Measurements from ENCODE around the gene SRPRA. TPM values are rescaled to one million over a fixed set of nuclear protein-coding genes. Genes with fewer than 3 reads are reported as not detected.
A peak's percentile ranks its signal among the peaks of the same experiment; 100 is the strongest.

The SRPRA gene
- total RNA-seq, 1 donor, result 99.5 TPM

DNA sequence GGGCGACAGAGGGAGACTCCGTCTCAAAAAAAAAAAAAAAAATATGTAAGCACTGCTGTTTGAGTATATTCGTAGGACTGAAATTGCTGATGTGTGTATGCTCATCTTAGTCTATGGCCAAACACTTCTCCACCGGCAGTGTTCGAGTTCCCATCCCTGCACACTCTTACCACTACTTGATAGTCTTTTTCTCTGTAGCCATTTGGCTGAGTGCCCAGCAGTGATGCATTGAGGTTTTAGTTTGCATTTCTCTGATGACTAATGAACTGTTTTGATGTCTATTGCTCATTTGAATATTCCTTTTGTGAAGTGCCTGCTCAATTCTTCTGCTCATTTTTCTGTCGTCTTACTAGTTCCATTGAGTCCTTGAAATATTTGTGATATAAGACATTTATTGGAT, 16.1 kb upstream of the SRPRA start:
- H3K27me3 ChIP-seq (ENCODE audit: insufficient read depth, low read length), result no peaks in the 10 kb centered on the region
- H3K4me3 ChIP-seq (ENCODE audit: insufficient read depth, low read length), result no peak overlapping the region
- TF ChIP-seq, protein P1, sequence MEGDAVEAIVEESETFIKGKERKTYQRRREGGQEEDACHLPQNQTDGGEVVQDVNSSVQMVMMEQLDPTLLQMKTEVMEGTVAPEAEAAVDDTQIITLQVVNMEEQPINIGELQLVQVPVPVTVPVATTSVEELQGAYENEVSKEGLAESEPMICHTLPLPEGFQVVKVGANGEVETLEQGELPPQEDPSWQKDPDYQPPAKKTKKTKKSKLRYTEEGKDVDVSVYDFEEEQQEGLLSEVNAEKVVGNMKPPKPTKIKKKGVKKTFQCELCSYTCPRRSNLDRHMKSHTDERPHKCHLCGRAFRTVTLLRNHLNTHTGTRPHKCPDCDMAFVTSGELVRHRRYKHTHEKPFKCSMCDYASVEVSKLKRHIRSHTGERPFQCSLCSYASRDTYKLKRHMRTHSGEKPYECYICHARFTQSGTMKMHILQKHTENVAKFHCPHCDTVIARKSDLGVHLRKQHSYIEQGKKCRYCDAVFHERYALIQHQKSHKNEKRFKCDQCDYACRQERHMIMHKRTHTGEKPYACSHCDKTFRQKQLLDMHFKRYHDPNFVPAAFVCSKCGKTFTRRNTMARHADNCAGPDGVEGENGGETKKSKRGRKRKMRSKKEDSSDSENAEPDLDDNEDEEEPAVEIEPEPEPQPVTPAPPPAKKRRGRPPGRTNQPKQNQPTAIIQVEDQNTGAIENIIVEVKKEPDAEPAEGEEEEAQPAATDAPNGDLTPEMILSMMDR (IDR thresholded peaks at IDR 0.05; ENCODE audit: extremely low read depth, low read depth, low read length), result no peak
- peak; percentile 96 for DNase-seq (ENCODE audit: insufficient read length, low spot score, missing footprints)
- no peak overlapping the region for H2AFZ ChIP-seq (ENCODE audit: low read length)
- peaks cover 15% of the 10 kb centered on the region for H3K36me3 ChIP-seq (ENCODE audit: insufficient read depth, low read length)
- H3K27ac ChIP-seq (ENCODE audit: low read depth, low read length), result no peak overlapping the region
- H3K79me2 ChIP-seq (ENCODE audit: insufficient read depth, low read length), result peaks cover 13% of the 10 kb centered on the region
- peaks cover 21% of the 10 kb centered on the region for H3K4me1 ChIP-seq (ENCODE audit: insufficient read depth, low read length)
- peak overlapping the region; percentile 4 for H3K4me2 ChIP-seq (ENCODE audit: insufficient read depth, low read length)
- no peaks in the 10 kb centered on the region for H3K9me3 ChIP-seq (ENCODE audit: low read depth, low read length)
- H4K20me1 ChIP-seq (ENCODE audit: insufficient read depth, low read length), result peaks cover 11% of the 10 kb centered on the region

DNA sequence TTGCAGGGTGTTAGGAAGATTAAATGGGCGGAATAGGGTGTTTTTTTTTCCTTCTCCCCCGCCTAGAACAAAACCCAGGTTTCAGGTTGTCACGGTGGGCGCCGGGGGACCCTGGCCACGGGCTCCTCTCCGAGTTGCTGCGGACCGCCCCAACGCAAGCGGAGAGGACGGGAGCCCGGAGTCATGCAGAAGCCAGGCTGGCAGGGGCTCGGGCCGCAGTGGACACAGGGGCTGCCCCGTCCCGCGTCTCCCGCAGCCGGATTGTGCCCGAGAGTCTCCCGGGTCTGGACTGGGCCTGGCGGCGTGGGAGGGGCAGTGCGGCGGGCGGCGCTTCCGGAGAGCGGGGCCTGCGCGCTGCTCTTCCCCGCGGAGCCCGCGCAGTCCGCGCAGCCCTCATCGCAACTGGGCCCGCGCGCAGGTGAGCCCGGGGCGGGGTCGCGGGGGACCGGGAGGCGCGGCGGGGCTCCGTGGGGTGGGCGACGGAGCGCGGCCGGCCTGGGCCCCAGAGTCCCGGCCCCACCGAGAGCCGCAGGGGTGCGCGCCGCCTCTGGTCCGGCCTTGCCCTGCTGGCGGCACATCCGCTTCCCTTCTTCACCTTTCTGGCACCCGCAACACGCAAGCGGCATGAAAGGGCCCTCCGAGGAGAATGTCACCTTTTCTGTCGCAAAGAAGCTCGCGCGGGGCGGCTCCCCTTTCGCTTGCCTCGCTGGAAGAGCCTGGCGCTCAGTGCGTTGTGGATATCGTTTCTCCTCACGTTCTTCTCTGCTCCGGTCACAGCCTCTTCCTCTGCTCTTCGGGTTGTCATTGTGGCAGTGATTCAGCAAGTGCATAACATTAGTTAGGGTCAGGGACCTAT, 14.3 kb upstream of the SRPRA start, which contains the start of gene TIRAP:
Gene TIRAP (plus strand): TSS at position 358 of the 856 bp plus-strand sequence. CDS start 7,802 bp downstream, outside the sequence.
- H3K27me3 ChIP-seq (ENCODE audit: insufficient read depth, low read length), result no peaks in the 10 kb centered on the region
- peak within 1 kb of the TSS; percentile 88 for H3K4me2 ChIP-seq (ENCODE audit: insufficient read depth, low read length)
- peak within 1 kb of the TSS; percentile 62 for H3K27ac ChIP-seq (ENCODE audit: low read depth, low read length)
- no peaks in the 10 kb centered on the region for H3K9me3 ChIP-seq (ENCODE audit: low read depth, low read length)
- H3K36me3 ChIP-seq (ENCODE audit: insufficient read depth, low read length), result peaks cover 3% of the 10 kb centered on the region
- H3K4me1 ChIP-seq (ENCODE audit: insufficient read depth, low read length), result peaks cover 21% of the 10 kb centered on the region
- DNase-seq (ENCODE audit: insufficient read length, low spot score, missing footprints), result peak; percentile 96
- peak within 1 kb of the TSS; percentile 94 for H2AFZ ChIP-seq (ENCODE audit: low read length)
- peak within 1 kb of the TSS; percentile 82 for H3K4me3 ChIP-seq (ENCODE audit: insufficient read depth, low read length)
- peaks cover 13% of the 10 kb centered on the region for H3K79me2 ChIP-seq (ENCODE audit: insufficient read depth, low read length)
- TF ChIP-seq, protein P1 (IDR thresholded peaks at IDR 0.05; ENCODE audit: extremely low read depth, low read depth, low read length), result no peak
- peaks cover 9% of the 10 kb centered on the region for H4K20me1 ChIP-seq (ENCODE audit: insufficient read depth, low read length)

DNA sequence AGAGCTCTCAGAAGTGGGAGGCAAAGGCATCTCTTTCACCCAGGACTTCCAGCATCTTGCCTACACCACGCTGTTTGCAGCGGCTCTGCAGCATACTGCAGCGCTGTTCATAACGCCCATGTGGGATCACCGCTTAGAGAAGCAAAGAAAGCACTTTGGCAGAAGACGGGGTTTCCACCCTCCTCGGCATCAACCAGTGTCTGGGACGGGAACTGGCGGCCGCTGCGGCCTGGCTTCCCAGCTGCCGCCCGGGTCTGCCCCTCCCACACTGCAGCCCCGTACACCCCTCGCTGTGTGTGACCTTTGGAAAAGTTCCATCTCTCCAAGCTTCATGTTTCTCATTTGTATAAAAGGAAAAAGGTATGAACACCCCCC, 13.7 kb upstream of the SRPRA start:
- Histone ChIP-seq H3K27me3 (ENCODE audit: insufficient read depth, low read length) (no peaks in the 10 kb centered on the region), H3K9me3 (ENCODE audit: low read depth, low read length) (no peaks in the 10 kb centered on the region), H3K27ac (ENCODE audit: low read depth, low read length) (peak overlapping the region; percentile 62), H2AFZ (ENCODE audit: low read length) (peak overlapping the region; percentile 90), H3K4me2 (ENCODE audit: insufficient read depth, low read length) (peak overlapping the region; percentile 88), H3K4me1 (ENCODE audit: insufficient read depth, low read length) (peaks cover 21% of the 10 kb centered on the region), H3K4me3 (ENCODE audit: insufficient read depth, low read length) (peak overlapping the region; percentile 82), H3K79me2 (ENCODE audit: insufficient read depth, low read length) (peaks cover 13% of the 10 kb centered on the region), H3K36me3 (ENCODE audit: insufficient read depth, low read length) (peaks cover 3% of the 10 kb centered on the region), H4K20me1 (ENCODE audit: insufficient read depth, low read length) (peaks cover 9% of the 10 kb centered on the region)
- TF ChIP-seq, protein P1 (IDR thresholded peaks at IDR 0.05; ENCODE audit: extremely low read depth, low read depth, low read length), result no peak
- peak; percentile 90 for DNase-seq (ENCODE audit: insufficient read length, low spot score, missing footprints)

DNA sequence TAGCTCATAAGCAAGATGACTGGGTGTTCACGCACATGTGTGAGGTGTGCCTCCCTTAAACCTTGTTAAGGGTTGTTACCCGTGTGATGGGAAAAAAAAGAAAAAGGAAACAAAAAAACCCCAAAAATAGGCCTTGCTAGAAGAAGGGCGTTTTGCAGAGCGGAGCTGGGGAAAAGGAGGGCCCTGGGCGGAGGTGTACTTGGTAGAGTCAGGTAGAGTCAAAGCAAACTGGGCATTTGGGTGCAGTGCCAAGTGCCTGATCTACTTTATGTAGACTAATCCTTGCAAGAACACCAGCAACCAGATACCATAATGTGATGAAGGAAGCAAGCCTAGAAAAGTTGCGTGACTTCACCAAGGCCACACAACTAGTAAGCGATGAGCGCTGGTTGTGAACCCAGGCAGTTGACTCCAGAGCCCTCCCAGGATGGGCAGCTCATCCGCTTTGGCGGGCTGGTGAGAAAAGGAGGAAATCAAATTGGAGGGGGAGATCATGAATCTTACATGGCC, 13.0 kb upstream of the SRPRA start:
- Histone ChIP-seq H3K36me3 (ENCODE audit: insufficient read depth, low read length) (no peaks in the 10 kb centered on the region), H4K20me1 (ENCODE audit: insufficient read depth, low read length) (peaks cover 7% of the 10 kb centered on the region), H3K9me3 (ENCODE audit: low read depth, low read length) (no peaks in the 10 kb centered on the region), H3K4me1 (ENCODE audit: insufficient read depth, low read length) (peaks cover 21% of the 10 kb centered on the region), H3K27ac (ENCODE audit: low read depth, low read length) (no peak overlapping the region), H3K79me2 (ENCODE audit: insufficient read depth, low read length) (peaks cover 10% of the 10 kb centered on the region), H3K4me3 (ENCODE audit: insufficient read depth, low read length) (peak overlapping the region; percentile 82), H2AFZ (ENCODE audit: low read length) (peak overlapping the region; percentile 90), H3K4me2 (ENCODE audit: insufficient read depth, low read length) (peak overlapping the region; percentile 88), H3K27me3 (ENCODE audit: insufficient read depth, low read length) (no peaks in the 10 kb centered on the region)
- no peak for DNase-seq (ENCODE audit: insufficient read length, low spot score, missing footprints)
- TF ChIP-seq, protein P1 (IDR thresholded peaks at IDR 0.05; ENCODE audit: extremely low read depth, low read depth, low read length), result no peak

Data from osteoblast (primary cell).